Colonic mucosa (tissue), 4 donors: ENCODE results near the gene GNLY. TPM values are rescaled to one million over a fixed set of nuclear protein-coding genes. Genes with fewer than 3 reads are reported as not detected.
A peak's percentile ranks its signal among the peaks of the same experiment; 100 is the strongest.

Experiments used
- DNase-seq: peaks from one replicate; pipeline ENCODE4 v3.0.0-alpha.2; 2020
- H3K27ac ChIP-seq: fragments of 200-600 bp; one replicate; pipeline ENCODE4 v1.8.0; 2021
- H3K27me3 ChIP-seq: fragments of 200-600 bp; one replicate; pipeline ENCODE4 v1.8.0; 2021
- H3K36me3 ChIP-seq: fragments of 200-600 bp; one replicate; pipeline ENCODE4 v1.8.0; 2021
- H3K4me1 ChIP-seq: fragments of 200-600 bp; one replicate; pipeline ENCODE4 v1.8.0; 2021; ENCODE audit warnings: mild to moderate bottlenecking
- H3K4me3 ChIP-seq: fragments of 200-600 bp; one replicate; pipeline ENCODE4 v1.8.0; 2021
- H3K9ac ChIP-seq, 2 donors: one replicate each; pipeline ENCODE4 v1.7.0; 2013; ENCODE audit warnings: control low read depth in 2 of 2, low read depth in 2 of 2, low read length in 2 of 2
- H3K9me3 ChIP-seq: fragments of 200-600 bp; one replicate; pipeline ENCODE4 v1.8.0; 2021
- CTCF ChIP-seq: fragments of 200-600 bp; IDR thresholded peaks from one replicate; pipeline ENCODE4 v1.8.0; 2022; ENCODE audit warnings: antibody characterized with exemption, mild to moderate bottlenecking
- intact Hi-C: fragments of 100-400 bp; cut with DNase I; formaldehyde crosslinking; loops from one replicate; pipeline ENCODE4 v1.14.1; 2022
- total RNA-seq, 2 donors: library from RNA; stranded (reverse); fragmentation: NEBNext Ultra II Directional in 1 of 2; extraction: Animal tissue kit (Norgen Biotek cat#: 25700) in 1 of 2; gene quantifications; one replicate each; pipeline ENCODE4 v1.2.1, GENCODE V29; 2021
- donor health status: healthy.
- donor health status: DM: no; HTN: no; CAD: no.
- donor health status: DM: no; HTN: no; CAD: no.

Gene GNLY
- total RNA-seq, 2 donors from 2014 or later: 0.32 to 4.7 TPM

DNA sequence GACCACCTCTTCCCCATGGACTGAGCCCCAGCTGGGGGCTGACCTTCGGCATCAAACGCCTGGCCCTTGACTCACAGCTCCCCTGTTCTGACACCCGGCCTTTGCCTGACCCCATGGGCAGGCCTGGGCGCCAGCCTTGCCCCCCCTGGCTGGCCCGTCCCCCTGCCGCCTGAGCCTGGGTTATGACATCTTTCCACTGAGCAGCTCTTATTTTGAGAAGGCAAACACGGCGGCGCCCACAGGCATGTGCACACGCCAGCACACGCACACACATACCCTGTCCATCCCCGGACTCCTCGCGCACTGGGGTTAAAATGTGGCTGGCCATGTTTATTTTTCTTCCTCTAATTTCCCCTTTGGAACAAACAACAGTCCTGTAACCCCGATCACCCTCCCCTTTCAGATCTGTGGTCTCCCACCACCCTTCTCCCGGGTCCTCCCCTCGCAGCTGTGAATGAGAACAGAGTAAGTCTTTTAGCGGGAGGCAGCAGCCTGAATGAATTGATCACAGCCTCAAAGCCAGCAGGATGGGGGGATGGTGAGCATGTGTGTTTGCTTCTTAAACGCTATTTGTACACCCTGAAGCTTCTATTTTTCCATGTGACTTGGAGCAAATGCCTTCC, 47.8 kb downstream of the GNLY start:
- Histone ChIP-seq H3K36me3 (no peaks in the 10 kb centered on the region), H3K4me1 (peaks cover 10% of the 10 kb centered on the region), H3K27me3 (no peaks in the 10 kb centered on the region), H3K4me3 (no peak overlapping the region), H3K9ac (peak overlapping the region in 1 of 2 donors; percentile 74), H3K27ac (peak overlapping the region; percentile 78), H3K9me3 (no peaks in the 10 kb centered on the region)
- peak; percentile 52 for DNase-seq
- intact Hi-C loops: no loop called here
- no peak for TF ChIP-seq CTCF

- no peaks in the 10 kb centered on the region for H3K27me3 ChIP-seq
- DNase-seq: no peak
- peaks cover 10% of the 10 kb centered on the region for H3K4me1 ChIP-seq
- H3K4me3 ChIP-seq: no peak overlapping the region
- H3K9ac ChIP-seq: peak overlapping the region; percentile 24 to 36
- no peak for TF ChIP-seq CTCF
- intact Hi-C loops: no loop called here
- H3K36me3 ChIP-seq: no peaks in the 10 kb centered on the region
- H3K27ac ChIP-seq: no peak overlapping the region
- H3K9me3 ChIP-seq: no peaks in the 10 kb centered on the region
Measured at GRCh38 chr2:85743304-85743978, 49.3 kb downstream of the GNLY start.

DNA sequence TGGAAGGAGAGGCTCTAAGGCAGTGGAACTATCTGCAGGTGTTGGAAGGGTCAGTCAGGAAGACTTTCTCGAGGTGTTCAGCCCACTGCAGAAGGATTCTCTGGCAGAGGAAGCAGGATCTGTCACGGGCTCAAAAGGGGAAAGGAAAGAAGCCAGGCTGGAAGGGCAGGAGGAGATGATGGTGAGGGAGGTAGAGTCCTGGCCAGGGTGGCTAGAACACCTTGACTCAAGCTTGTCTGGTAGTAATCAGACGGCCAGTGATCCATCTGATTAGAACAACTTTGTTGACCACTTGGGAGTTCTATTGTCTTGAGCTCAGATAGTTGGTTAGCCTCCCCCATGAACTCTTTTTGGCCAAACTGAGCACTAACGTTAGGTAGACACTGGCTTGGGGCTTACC, 49.9 kb downstream of the GNLY start:
- no peak for DNase-seq
- TF ChIP-seq CTCF: no peak
- Histone ChIP-seq H3K9me3 (no peaks in the 10 kb centered on the region), H3K4me1 (peaks cover 10% of the 10 kb centered on the region), H3K27ac (no peak overlapping the region), H3K4me3 (no peak overlapping the region), H3K27me3 (no peaks in the 10 kb centered on the region), H3K36me3 (no peaks in the 10 kb centered on the region), H3K9ac (no peak overlapping the region)
- intact Hi-C loops: no loop called here

- H3K27ac ChIP-seq: no peak overlapping the region
- no peaks in the 10 kb centered on the region for H3K27me3 ChIP-seq
- H3K9me3 ChIP-seq: no peaks in the 10 kb centered on the region
- no peak overlapping the region for H3K9ac ChIP-seq
- intact Hi-C loops: no loop called here
- H3K36me3 ChIP-seq: no peaks in the 10 kb centered on the region
- no peak for DNase-seq
- peaks cover 10% of the 10 kb centered on the region for H3K4me1 ChIP-seq
- H3K4me3 ChIP-seq: no peak overlapping the region
- no peak for TF ChIP-seq CTCF
Measured at GRCh38 chr2:85744741-85745601, 50.8 kb downstream of the GNLY start.

DNA sequence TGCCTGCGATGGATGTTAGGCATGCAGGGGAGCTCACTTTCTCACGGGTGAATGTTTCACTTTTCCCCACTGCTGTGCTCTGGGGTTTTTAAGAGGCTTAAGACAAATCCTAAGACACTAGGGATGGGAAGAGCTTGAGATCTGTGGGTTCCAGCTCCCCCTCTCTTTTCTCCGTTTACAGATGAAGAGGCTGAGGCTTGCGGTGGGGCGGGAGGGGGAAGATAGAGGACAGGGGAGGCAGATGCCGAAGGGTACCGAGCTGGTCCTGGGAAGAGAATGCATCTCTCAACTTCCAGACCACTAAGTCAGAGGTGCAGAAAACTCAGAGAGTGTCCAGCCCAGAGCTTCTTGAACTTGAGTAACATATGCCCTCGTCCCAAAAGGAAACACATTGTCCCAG, 51.5 kb downstream of the GNLY start:
- no peak for TF ChIP-seq CTCF
- intact Hi-C loops: no loop called here
- peaks cover 10% of the 10 kb centered on the region for H3K4me1 ChIP-seq
- H3K27me3 ChIP-seq: peaks cover under 1% of the 10 kb centered on the region
- H3K9me3 ChIP-seq: no peaks in the 10 kb centered on the region
- DNase-seq: no peak
- H3K4me3 ChIP-seq: no peak overlapping the region
- H3K36me3 ChIP-seq: no peaks in the 10 kb centered on the region
- H3K9ac ChIP-seq: no peak overlapping the region
- H3K27ac ChIP-seq: no peak overlapping the region
